Astrocyte (in vitro differentiated cells and primary cell): ENCODE data around the gene SMC1B. TPM values are rescaled to one million over a fixed set of nuclear protein-coding genes. Genes with fewer than 3 reads are reported as not detected.

Experiments used
- DNase-seq: peaks from one replicate; pipeline ENCODE4 v3.0.0-alpha.2; 2010; ENCODE audit warnings: low read depth
- FAIRE-seq: peaks from 2 replicates; lab custom pipeline; 2011; peaks lifted over from hg19 to GRCh38; lab: Jason Lieb, UNC
- H2AFZ ChIP-seq: 2 replicates; pipeline ENCODE4 v1.6.0; 2012; ENCODE audit warnings: low read depth, low read length, inconsistent platforms
- H3K27ac ChIP-seq: 2 replicates; pipeline ENCODE4 v1.5.1; 2011; ENCODE audit warnings: low read depth, low read length, inconsistent platforms
- H3K27me3 ChIP-seq: 2 replicates; pipeline ENCODE4 v1.6.0; 2011; ENCODE audit warnings: low read length, inconsistent platforms; ENCODE audit not compliant: insufficient read depth
- H3K36me3 ChIP-seq: 2 replicates; pipeline ENCODE4 v1.5.1; 2011; ENCODE audit warnings: low read length, inconsistent platforms; ENCODE audit not compliant: insufficient read depth
- H3K4me1 ChIP-seq: 2 replicates; pipeline ENCODE4 v1.5.1; 2011; ENCODE audit warnings: low read length, inconsistent platforms; ENCODE audit not compliant: insufficient read depth
- H3K4me2 ChIP-seq: 2 replicates; pipeline ENCODE4 v1.6.0; 2012; ENCODE audit warnings: low read length, inconsistent platforms
- H3K4me3 ChIP-seq: 2 replicates; pipeline ENCODE4 v1.5.1; 2011; ENCODE audit warnings: low read depth, mild to moderate bottlenecking, low read length, inconsistent platforms; ENCODE audit not compliant: insufficient read depth
- H3K79me2 ChIP-seq: 2 replicates; pipeline ENCODE4 v1.6.0; 2012; ENCODE audit warnings: mild to moderate bottlenecking, low read length, inconsistent platforms; ENCODE audit not compliant: insufficient read depth
- H3K9ac ChIP-seq: 2 replicates; pipeline ENCODE4 v1.6.0; 2012; ENCODE audit warnings: mild to moderate bottlenecking, low read length, inconsistent platforms
- H3K9me3 ChIP-seq: 2 replicates; pipeline ENCODE4 v1.5.1; 2012; ENCODE audit warnings: low read depth, mild to moderate bottlenecking, low read length, inconsistent platforms; ENCODE audit not compliant: insufficient read depth
- H4K20me1 ChIP-seq: 2 replicates; pipeline ENCODE4 v1.6.0; 2012; ENCODE audit warnings: low read length, inconsistent platforms; ENCODE audit not compliant: insufficient read depth
- H3K27ac Mint-ChIP-seq: one replicate; pipeline ENCODE4 v1.8.0; 2021; ENCODE audit warnings: mild to moderate bottlenecking, mixed read lengths; ENCODE audit not compliant: unreplicated experiment
- H3K27me3 Mint-ChIP-seq: one replicate; pipeline ENCODE4 v1.8.0; 2021; ENCODE audit warnings: low read depth, mixed read lengths; ENCODE audit not compliant: unreplicated experiment
- H3K36me3 Mint-ChIP-seq: one replicate; pipeline ENCODE4 v1.8.0; 2021; ENCODE audit warnings: low read depth, mixed read lengths; ENCODE audit not compliant: unreplicated experiment
- H3K4me1 Mint-ChIP-seq: one replicate; pipeline ENCODE4 v1.8.0; 2021; ENCODE audit warnings: low read depth, mixed read lengths; ENCODE audit not compliant: unreplicated experiment
- H3K4me3 Mint-ChIP-seq: one replicate; pipeline ENCODE4 v1.8.0; 2021; ENCODE audit warnings: mild to moderate bottlenecking, moderate library complexity, mixed read lengths; ENCODE audit not compliant: unreplicated experiment
- H3K9me3 Mint-ChIP-seq: one replicate; pipeline ENCODE4 v1.8.0; 2021; ENCODE audit warnings: mild to moderate bottlenecking, mixed read lengths; ENCODE audit not compliant: unreplicated experiment
- CTCF ChIP-seq: IDR thresholded peaks from 2 replicates; pipeline ENCODE4 v1.5.1; 2011; ENCODE audit warnings: low read depth, mild to moderate bottlenecking, inconsistent platforms, low read length, moderate library complexity; ENCODE audit not compliant: insufficient read depth
- EZH2 ChIP-seq: IDR thresholded peaks from 2 replicates; pipeline ENCODE4 v1.6.1; 2012; ENCODE audit warnings: mild to moderate bottlenecking, low read length, inconsistent platforms; ENCODE audit not compliant: insufficient read depth
- total RNA-seq: library from RNA; stranded (reverse); gene quantifications from 2 replicates; pipeline ENCODE4 v1.2.1, GENCODE V29; 2021

Gene SMC1B
- total RNA-seq, 1 donor from 2014 or later, result not detected

GRCh38 chr22:45399712-45400445 is 13.5 kb downstream of the SMC1B start:
- no peaks in the 10 kb centered on the region for H3K79me2 ChIP-seq
- Mint-ChIP-seq H3K27me3 (peaks cover 7% of the 10 kb centered on the region), H3K4me3 (no peak overlapping the region)

GRCh38 chr22:45398214-45398613 is 15.2 kb downstream of the SMC1B start:
- no peak overlapping the region for H3K27ac ChIP-seq
- no peaks in the 10 kb centered on the region for H3K4me1 ChIP-seq
- FAIRE-seq (no peak), DNase-seq (no peak)
- no peaks in the 10 kb centered on the region for H3K9me3 ChIP-seq
- no peaks in the 10 kb centered on the region for H4K20me1 ChIP-seq
- Mint-ChIP-seq H3K36me3 (no peaks in the 10 kb centered on the region), H3K4me3 (no peak overlapping the region), H3K9me3 (no peaks in the 10 kb centered on the region), H3K4me1 (no peaks in the 10 kb centered on the region), H3K27me3 (peaks cover 4% of the 10 kb centered on the region), H3K27ac (no peak overlapping the region)
- H3K9ac ChIP-seq, result no peak overlapping the region
- TF ChIP-seq CTCF (no peak), EZH2 (no peak)
- H2AFZ ChIP-seq, result no peak overlapping the region
- peaks cover 6% of the 10 kb centered on the region for H3K27me3 ChIP-seq
- H3K36me3 ChIP-seq, result no peaks in the 10 kb centered on the region
- no peak overlapping the region for H3K4me2 ChIP-seq
- no peak overlapping the region for H3K4me3 ChIP-seq
- H3K79me2 ChIP-seq, result no peaks in the 10 kb centered on the region

More at GRCh38 chr22:45399712-45400445, 13.5 kb downstream of the SMC1B start:
- H3K36me3 Mint-ChIP-seq, result no peaks in the 10 kb centered on the region
- DNase-seq (no peak), FAIRE-seq (no peak)
- no peaks in the 10 kb centered on the region for H3K9me3 ChIP-seq
- no peak overlapping the region for H3K27ac ChIP-seq
- no peaks in the 10 kb centered on the region for H3K4me1 ChIP-seq
- no peak overlapping the region for H3K27ac Mint-ChIP-seq
- H3K36me3 ChIP-seq, result no peaks in the 10 kb centered on the region
- H3K9me3 Mint-ChIP-seq, result no peaks in the 10 kb centered on the region
- no peak overlapping the region for H3K4me2 ChIP-seq
- TF ChIP-seq EZH2 (no peak), CTCF (no peak)
- no peaks in the 10 kb centered on the region for H4K20me1 ChIP-seq
- H3K27me3 ChIP-seq, result peaks cover 6% of the 10 kb centered on the region
- no peaks in the 10 kb centered on the region for H3K4me1 Mint-ChIP-seq
- H2AFZ ChIP-seq, result no peak overlapping the region
- H3K9ac ChIP-seq, result no peak overlapping the region
- H3K4me3 ChIP-seq, result no peak overlapping the region

- Histone ChIP-seq H3K27me3 (peaks cover 6% of the 10 kb centered on the region), H3K9ac (no peak overlapping the region), H3K27ac (no peak overlapping the region), H3K9me3 (no peaks in the 10 kb centered on the region), H3K4me3 (no peak overlapping the region), H2AFZ (no peak overlapping the region), H4K20me1 (no peaks in the 10 kb centered on the region), H3K36me3 (no peaks in the 10 kb centered on the region), H3K79me2 (no peaks in the 10 kb centered on the region), H3K4me1 (no peaks in the 10 kb centered on the region), H3K4me2 (no peak overlapping the region)
- Mint-ChIP-seq H3K27me3 (peaks cover 4% of the 10 kb centered on the region), H3K4me3 (no peak overlapping the region), H3K4me1 (no peaks in the 10 kb centered on the region), H3K27ac (no peak overlapping the region), H3K36me3 (no peaks in the 10 kb centered on the region), H3K9me3 (no peaks in the 10 kb centered on the region)
- TF ChIP-seq CTCF (no peak), EZH2 (no peak)
- no peak for FAIRE-seq
- no peak for DNase-seq
These were observed 15.6 kb downstream of the SMC1B start for GRCh38 chr22:45397806-45398205.
